ENCODE results near the gene ETFA.

DNA sequence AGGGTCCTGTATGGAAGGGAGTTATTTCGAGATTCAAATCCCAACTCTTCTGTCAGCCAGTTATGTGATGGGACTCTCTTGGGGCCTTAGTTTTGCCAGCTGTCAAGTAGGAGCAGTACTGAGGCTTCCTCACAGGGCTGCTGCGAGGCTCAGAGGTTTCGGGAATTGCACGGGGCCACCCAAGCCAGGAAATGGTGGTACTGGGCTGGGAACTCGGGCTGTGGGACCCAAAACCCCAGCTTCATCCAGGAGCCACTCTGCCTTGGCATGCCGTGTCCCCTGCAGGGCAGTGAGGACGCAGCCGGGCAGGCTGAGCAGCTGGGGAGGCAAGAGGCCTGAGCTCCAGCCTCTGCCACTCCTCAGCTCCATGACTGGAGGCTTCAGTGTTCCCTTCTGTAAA lies 118.6 kb downstream of the ETFA start:
- no peak for TF ChIP-seq EP300 (IDR thresholded peaks at IDR 0.05; ENCODE audit: borderline replicate concordance)
- TF ChIP-seq, protein P1, sequence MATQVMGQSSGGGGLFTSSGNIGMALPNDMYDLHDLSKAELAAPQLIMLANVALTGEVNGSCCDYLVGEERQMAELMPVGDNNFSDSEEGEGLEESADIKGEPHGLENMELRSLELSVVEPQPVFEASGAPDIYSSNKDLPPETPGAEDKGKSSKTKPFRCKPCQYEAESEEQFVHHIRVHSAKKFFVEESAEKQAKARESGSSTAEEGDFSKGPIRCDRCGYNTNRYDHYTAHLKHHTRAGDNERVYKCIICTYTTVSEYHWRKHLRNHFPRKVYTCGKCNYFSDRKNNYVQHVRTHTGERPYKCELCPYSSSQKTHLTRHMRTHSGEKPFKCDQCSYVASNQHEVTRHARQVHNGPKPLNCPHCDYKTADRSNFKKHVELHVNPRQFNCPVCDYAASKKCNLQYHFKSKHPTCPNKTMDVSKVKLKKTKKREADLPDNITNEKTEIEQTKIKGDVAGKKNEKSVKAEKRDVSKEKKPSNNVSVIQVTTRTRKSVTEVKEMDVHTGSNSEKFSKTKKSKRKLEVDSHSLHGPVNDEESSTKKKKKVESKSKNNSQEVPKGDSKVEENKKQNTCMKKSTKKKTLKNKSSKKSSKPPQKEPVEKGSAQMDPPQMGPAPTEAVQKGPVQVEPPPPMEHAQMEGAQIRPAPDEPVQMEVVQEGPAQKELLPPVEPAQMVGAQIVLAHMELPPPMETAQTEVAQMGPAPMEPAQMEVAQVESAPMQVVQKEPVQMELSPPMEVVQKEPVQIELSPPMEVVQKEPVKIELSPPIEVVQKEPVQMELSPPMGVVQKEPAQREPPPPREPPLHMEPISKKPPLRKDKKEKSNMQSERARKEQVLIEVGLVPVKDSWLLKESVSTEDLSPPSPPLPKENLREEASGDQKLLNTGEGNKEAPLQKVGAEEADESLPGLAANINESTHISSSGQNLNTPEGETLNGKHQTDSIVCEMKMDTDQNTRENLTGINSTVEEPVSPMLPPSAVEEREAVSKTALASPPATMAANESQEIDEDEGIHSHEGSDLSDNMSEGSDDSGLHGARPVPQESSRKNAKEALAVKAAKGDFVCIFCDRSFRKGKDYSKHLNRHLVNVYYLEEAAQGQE (IDR thresholded peaks at IDR 0.05; ENCODE audit: low read depth): no peak
- no peak for TF ChIP-seq FOXM1 (IDR thresholded peaks at IDR 0.05; ENCODE audit: borderline replicate concordance, low read depth)
- no peak for TF ChIP-seq ZBTB7A (IDR thresholded peaks at IDR 0.05; ENCODE audit: low read depth)
- TF ChIP-seq EGR1 (IDR thresholded peaks at IDR 0.05): no peak
- TF ChIP-seq, protein P2, sequence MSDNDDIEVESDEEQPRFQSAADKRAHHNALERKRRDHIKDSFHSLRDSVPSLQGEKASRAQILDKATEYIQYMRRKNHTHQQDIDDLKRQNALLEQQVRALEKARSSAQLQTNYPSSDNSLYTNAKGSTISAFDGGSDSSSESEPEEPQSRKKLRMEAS (IDR thresholded peaks at IDR 0.05): no peak
- no peak for TF ChIP-seq TAF1 (IDR thresholded peaks at IDR 0.05; ENCODE audit: low read depth)
- no peak for TF ChIP-seq NFIC (IDR thresholded peaks at IDR 0.05)
- TF ChIP-seq YY1 (IDR thresholded peaks at IDR 0.05; ENCODE audit: low read depth): no peak
- TF ChIP-seq CREB1 (IDR thresholded peaks at IDR 0.05; ENCODE audit: low read depth): no peak
- TF ChIP-seq CEBPB (IDR thresholded peaks at IDR 0.05): no peak
- no peak for TF ChIP-seq RAD21 (IDR thresholded peaks at IDR 0.05; ENCODE audit: low read depth)
- TF ChIP-seq TEAD4 (IDR thresholded peaks at IDR 0.05): no peak
- TF ChIP-seq, protein P3, sequence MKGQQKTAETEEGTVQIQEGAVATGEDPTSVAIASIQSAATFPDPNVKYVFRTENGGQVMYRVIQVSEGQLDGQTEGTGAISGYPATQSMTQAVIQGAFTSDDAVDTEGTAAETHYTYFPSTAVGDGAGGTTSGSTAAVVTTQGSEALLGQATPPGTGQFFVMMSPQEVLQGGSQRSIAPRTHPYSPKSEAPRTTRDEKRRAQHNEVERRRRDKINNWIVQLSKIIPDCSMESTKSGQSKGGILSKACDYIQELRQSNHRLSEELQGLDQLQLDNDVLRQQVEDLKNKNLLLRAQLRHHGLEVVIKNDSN (IDR thresholded peaks at IDR 0.05): no peak
